DMS114 treated with DMSO at 0.1 percent for 48 hours (cell line): ENCODE results near the gene MRPL3.

Experiments
- DNase-seq: peaks from one replicate; lab custom pipeline; 2025; ENCODE audit not compliant: unreplicated experiment; lab: John Stamatoyannopoulos, UW

The MRPL3 gene

DNA sequence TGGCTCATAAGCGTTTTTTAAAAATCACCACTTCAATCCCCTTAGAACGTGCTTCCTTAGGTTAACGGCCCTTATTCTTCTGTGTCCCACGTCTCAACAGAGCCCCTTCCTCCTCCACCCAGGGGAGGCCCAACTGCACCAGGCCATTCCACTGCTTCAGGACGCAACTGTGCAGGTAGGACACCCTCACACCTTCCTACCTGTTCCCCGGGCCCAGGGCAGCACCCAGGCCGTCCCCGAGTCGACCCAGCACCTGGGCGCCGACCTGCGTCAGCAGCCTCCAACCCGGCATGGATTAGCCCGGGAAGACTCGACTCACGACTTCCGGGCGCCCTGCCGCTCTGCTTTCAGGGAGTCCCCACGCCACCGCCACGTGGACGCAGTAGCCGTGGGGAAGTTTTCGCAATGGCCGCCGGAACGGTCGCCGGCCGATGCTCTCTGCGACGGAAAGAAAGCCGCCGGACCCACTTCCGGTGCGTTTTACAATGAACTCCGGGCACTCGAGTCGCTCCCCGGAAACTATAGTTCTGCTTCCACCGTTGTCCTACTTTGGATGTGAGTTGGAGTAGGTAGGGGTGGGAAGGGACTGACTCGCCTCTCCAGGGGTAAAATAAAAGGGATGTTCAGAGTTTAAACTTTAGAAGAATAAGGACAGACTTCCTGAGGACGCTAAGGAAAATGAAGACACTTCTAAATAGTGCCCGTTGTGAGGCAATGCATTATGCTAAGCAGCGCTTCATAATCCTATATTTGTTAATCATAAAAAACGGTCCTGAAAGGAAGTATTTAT, at the start of gene MRPL3:
TSS of gene MRPL3 (minus strand) at position 442 of the 790 bp plus-strand sequence. CDS start at position 292, 150 bp downstream.
- DNase-seq: peak; percentile 86

DNA sequence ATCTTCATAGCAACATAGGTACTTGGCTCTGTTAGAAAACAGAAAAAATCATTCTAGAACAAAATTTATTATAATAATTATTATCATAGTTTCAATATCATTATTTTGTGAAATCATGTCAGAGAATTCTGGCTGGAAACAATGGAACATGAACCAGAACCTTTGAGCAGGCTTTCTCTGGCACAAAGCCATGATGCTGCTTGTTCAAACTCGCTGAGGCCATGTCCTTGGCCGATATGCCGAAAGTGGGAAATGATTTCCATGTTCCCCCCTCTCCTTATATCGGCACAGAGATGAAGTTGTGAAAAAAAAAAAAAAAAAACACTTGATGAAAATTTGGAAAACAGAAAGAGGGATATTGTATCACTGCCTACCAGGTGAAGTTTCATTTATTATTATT, 49.0 kb upstream of the MRPL3 start:
- DNase-seq: no peak

GRCh38 chr3:131550562-131551465, 48.0 kb upstream of the MRPL3 start:
- DNase-seq: no peak

DNA sequence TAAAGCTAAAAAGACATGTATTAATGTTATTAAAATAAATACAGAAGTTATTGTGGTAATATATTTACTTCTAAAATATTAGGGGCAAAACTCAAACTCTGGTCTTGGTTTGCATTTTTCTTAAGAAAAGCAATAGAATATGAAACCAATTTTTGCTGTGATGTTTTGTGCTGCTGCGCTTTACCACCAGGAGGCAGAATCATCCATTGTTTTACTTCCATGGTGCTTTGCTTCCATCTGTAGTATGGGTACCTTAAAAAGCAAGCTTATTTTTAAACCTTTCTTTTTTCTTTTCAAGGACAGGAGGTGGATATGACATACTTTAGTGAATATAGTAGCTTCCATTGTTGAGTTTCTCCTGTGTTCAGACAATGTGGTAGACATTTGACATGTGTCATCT, 46.6 kb upstream of the MRPL3 start:
- DNase-seq: no peak

DNA sequence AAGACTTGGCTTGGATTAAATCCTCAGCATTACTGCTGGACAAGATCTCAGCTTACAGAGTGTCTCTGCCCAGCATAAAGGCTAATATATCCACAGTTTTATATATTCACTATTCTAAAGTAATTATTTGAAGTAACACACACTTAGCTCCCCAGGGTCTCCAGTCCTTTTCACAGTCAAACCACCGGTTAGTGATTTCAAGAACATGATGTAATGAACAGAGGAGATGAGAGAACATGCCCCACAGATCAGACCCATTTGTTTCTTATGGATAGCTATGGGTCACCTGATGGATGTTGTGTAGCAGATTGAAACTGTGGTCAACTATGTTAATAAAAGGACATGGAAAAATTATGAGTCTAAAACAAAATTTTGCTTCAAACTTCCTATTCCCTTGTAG, 44.8 kb upstream of the MRPL3 start:
- DNase-seq: no peak

- no peak for DNase-seq
These were observed 43.7 kb upstream of the MRPL3 start for GRCh38 chr3:131546441-131546840.

DNA sequence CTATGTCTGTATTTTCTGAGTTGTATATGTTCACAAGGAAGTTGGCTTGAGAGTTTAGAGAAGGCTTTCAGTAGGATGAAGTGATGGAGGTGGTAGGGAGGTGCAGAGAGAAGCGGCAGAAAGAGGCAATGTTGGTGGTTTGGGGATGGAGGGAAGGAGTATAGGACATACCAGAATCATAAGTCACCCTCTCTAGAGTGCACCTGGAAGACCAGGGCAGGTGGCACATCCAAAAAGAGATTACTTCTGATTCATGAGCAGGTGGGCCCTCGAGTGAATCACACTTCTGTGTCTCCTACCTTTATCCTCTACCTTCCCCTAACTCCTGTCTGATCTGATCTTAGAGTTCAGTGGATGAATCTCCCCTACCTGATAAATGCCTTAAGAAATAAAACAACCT, 41.8 kb upstream of the MRPL3 start:
- no peak for DNase-seq

DNA sequence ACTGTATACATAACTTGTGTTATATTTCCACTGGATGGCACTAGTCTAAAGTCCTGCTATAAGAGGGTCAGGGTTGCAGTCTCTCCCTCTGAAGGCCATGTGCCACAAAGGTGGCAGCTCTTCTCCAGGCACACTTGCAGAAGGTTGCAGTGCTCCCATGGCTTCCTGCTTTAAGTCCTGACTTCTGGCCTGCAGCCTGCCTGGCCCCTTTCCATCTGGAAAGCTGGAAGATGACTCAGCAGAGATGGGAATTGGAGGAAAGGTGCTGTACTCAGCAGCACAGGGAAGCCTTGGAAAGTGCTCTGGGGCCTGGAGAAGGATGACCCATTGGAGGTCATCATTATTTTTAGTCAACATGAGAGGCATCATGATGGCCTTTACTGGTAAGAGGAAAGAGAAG, 40.9 kb upstream of the MRPL3 start:
- no peak for DNase-seq

DNA sequence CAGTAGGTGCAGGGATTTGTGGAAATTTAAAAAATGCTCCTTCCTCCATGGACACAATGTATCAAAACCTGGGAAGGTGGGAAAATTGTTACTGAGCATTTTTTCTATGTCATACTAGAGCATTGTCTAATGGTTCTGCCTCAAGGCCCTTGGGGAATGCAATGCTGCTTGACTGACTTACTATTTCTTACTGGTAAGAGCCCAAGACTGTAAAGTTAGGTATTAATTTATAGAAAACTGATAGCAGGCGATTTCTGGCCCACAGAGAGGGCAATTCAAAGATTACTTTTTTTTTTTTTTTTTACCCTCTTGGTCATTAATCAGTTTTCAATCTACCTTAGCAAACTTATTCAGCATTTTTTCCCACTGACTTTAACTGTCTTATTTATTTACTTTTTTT, 38.5 kb upstream of the MRPL3 start:
- no peak for DNase-seq

- DNase-seq: no peak
These were observed 38.0 kb upstream of the MRPL3 start for GRCh38 chr3:131540821-131541220.

DNA sequence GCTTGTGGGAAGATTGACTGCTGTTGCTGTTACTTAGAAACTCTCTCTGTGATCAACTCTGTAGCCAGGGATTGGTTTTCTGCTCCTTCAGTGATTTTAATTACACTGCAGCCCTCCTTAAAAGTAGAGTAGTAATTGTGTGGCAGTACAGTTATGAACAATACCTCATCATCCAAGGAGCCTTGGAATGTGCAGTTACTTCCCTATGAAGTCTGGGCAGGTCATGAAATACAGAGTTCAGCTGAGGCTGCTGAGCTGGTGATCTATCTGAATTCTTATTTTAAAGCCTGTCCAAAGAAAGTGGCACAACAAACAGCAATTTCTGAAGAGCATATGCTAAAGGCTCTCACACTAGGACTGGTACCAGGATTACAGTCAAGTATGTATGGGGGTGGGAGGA, 37.4 kb upstream of the MRPL3 start:
- no peak for DNase-seq

DNA sequence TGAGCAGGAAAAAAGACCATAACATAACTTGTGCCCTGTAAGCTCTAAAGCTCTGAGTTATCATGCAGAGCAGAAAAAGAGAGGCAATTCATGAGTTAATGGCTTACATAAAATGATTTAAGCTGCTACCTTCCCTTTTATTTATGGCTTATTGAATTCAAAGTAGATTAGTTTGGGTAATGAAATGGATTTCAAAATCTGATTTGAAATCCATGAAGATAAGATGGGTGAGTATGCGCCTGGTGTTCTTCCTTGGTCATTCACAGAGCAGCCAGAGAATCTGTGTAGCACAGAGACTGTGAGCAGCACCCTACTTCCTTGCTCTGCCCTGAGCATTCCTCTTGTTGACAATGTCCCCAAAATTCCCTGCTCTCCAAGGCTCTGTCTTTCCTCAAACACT, 36.2 kb upstream of the MRPL3 start:
- DNase-seq: no peak

DNA sequence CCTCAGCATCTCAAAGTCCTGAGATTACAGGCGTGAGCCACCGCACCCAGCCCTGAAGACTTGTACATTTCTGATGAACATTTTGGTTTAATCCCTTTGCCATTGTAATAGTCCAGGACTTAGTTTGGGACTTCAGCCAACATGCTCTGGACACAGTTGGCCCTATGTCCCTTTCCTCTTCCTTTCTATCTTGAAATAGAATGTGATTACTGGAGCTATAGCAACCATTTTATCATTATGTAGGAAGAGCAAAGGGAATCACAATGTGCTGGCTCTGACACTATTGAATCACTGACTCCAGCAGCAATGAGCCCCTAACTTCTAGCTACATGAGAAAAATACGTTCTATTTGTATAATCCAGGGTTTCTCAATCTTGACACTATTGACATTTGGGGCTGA, 34.8 kb upstream of the MRPL3 start:
- no peak for DNase-seq

GRCh38 chr3:131535596-131535995, 32.8 kb upstream of the MRPL3 start:
- no peak for DNase-seq

- DNase-seq: no peak
These were observed 32.4 kb upstream of the MRPL3 start for GRCh38 chr3:131535131-131535530.

DNA sequence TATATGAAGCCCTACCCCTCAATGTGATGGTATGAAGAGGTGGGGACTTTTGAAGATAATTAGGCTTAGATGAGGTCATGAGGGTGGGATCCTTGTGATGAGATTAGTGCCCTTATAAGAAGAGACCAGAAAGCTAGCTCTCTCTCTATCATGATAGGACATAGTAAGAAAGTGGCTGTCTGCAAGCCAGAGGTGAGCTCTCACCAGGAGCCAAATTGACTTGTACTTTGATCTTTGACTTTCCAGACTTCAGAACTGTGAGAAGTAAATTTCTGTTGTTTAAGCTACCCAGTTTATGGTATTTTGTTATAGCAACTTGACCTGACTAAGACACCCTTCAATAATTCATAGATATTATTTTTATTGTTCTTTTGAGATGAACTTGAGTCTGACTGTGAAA, 29.9 kb upstream of the MRPL3 start:
- no peak for DNase-seq

- DNase-seq: no peak
These were observed 28.1 kb upstream of the MRPL3 start for GRCh38 chr3:131530843-131531242.

GRCh38 chr3:131530388-131530787, 27.6 kb upstream of the MRPL3 start:
- DNase-seq: no peak

GRCh38 chr3:131526801-131527347, 24.1 kb upstream of the MRPL3 start:
- no peak for DNase-seq

GRCh38 chr3:131518680-131519079, 15.9 kb upstream of the MRPL3 start:
- DNase-seq: no peak

- no peak for DNase-seq
These were observed 2.6 kb upstream of the MRPL3 start for GRCh38 chr3:131505421-131505820.

- no peak for DNase-seq
These were observed 507 bp upstream of the MRPL3 start for GRCh38 chr3:131503320-131503635.
